Body of pancreas (tissue), 4 donors: ENCODE data around the gene PYGM.

Experiments
- POLR2A ChIP-seq, 3 donors: fragments of 450-650 bp; IDR thresholded peaks; one replicate each; pipeline ENCODE4 v1.6.1; 2016; ENCODE audit warnings: antibody characterized with exemption in 3 of 3, mild to moderate bottlenecking in 2 of 3
- TF ChIP-seq, protein P1 (sequence below), 7 experiments: fragments of 450-650 bp in 4 of 7; fragments of 200-600 bp in 3 of 7; sonication (generic) in 3 of 7; IDR thresholded peaks; one replicate each; pipeline ENCODE4 v1.5.1; 2016 to 2019; ENCODE audit warnings: antibody characterized with exemption in 7 of 7

DNA sequence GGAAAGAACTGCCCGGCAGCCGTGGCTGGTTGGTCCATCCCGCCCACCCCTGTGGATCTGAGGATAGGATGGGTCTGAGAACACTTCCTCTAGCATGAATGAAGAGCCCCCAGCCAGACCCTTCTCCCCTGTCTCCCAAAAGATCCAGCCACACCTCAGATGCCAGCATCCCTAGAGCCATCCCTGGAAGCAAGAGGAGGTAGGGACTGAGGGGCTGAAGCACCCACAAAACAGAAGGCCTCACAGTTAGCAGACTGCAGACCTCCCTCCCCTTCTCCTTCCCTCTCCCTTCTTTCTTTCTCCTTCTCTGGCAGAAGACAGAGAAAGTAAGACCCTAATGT, 38.4 kb downstream of the PYGM start:
- TF ChIP-seq, protein P1, sequence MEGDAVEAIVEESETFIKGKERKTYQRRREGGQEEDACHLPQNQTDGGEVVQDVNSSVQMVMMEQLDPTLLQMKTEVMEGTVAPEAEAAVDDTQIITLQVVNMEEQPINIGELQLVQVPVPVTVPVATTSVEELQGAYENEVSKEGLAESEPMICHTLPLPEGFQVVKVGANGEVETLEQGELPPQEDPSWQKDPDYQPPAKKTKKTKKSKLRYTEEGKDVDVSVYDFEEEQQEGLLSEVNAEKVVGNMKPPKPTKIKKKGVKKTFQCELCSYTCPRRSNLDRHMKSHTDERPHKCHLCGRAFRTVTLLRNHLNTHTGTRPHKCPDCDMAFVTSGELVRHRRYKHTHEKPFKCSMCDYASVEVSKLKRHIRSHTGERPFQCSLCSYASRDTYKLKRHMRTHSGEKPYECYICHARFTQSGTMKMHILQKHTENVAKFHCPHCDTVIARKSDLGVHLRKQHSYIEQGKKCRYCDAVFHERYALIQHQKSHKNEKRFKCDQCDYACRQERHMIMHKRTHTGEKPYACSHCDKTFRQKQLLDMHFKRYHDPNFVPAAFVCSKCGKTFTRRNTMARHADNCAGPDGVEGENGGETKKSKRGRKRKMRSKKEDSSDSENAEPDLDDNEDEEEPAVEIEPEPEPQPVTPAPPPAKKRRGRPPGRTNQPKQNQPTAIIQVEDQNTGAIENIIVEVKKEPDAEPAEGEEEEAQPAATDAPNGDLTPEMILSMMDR (IDR thresholded peaks at IDR 0.05) = no peak
- no peak for TF ChIP-seq POLR2A (IDR thresholded peaks at IDR 0.05)
